Esophagus muscularis mucosa (tissue), 4 donors: Measurements from ENCODE around the gene CNGA3. TPM values are rescaled to one million over a fixed set of nuclear protein-coding genes. Genes with fewer than 3 reads are reported as not detected.
A peak's percentile ranks its signal among the peaks of the same experiment; 100 is the strongest.

Experiments
- DNase-seq: peaks from one replicate; pipeline ENCODE4 v3.0.0-alpha.2; 2017; ENCODE audit errors: extremely low spot score
- H3K27ac ChIP-seq, 4 donors: fragments of 200-600 bp; sonication (generic); replicated peaks in 1 of 4; 1 replicate in 3 of 4; 2 replicates in 1 of 4; pipeline ENCODE4 v1.5.1; 2016 to 2019; ENCODE audit warnings: mild to moderate bottlenecking in 1 of 4
- H3K27me3 ChIP-seq, 4 donors: fragments of 200-600 bp; sonication (generic); one replicate each; pipeline versions ENCODE4 v1.5.1 to v1.6.0; 2016 to 2019
- H3K36me3 ChIP-seq, 4 donors: fragments of 200-600 bp; sonication (generic); one replicate each; pipeline ENCODE4 v1.5.1; 2016 to 2019
- H3K4me1 ChIP-seq, 4 donors: fragments of 200-600 bp; sonication (generic); one replicate each; pipeline ENCODE4 v1.5.1; 2016 to 2019
- H3K4me3 ChIP-seq, 4 donors: fragments of 200-600 bp; sonication (generic); 1 replicate in 2 of 4; 2 replicates in 2 of 4; pipeline ENCODE4 v1.5.1; 2016 to 2019; ENCODE audit warnings: mild to moderate bottlenecking in 4 of 4, moderate library complexity in 1 of 4
- H3K9me3 ChIP-seq, 4 donors: fragments of 200-600 bp; sonication (generic); 1 replicate in 3 of 4; 2 replicates in 1 of 4; pipeline ENCODE4 v1.5.1; 2016 to 2019
- EP300 ChIP-seq: sonication (generic); formaldehyde crosslinking; IDR thresholded peaks from one replicate; pipeline ENCODE4 v1.6.1; 2017; ENCODE audit warnings: antibody characterized with exemption
- POLR2A ChIP-seq: fragments of 450-650 bp; IDR thresholded peaks from one replicate; pipeline ENCODE4 v1.6.1; 2017; ENCODE audit warnings: antibody characterized with exemption, moderate library complexity, mild to moderate bottlenecking, low read depth
- POLR2AphosphoS5 ChIP-seq, 2 donors: sonication (generic); formaldehyde crosslinking; IDR thresholded peaks; one replicate each; pipeline ENCODE4 v1.6.1; 2017; ENCODE audit warnings: antibody characterized with exemption in 2 of 2
- WGBS: methylation state at CpG from one replicate; pipeline ENCODE4 v1.1.5; 2018; 5-methylcytosine and 5-hydroxymethylcytosine counted together
- intact Hi-C: fragments of 100-400 bp; cut with DNase I; formaldehyde crosslinking; loops from one replicate; pipeline ENCODE4 v1.15.1; 2023
- total RNA-seq, 4 donors: library from RNA; depleted of rRNA; stranded (reverse); fragments of >200 nt; gene quantifications; one replicate each; pipeline versions ENCODE4 v1.1.0 to v1.2.1, GENCODE V29; 2016
- TF ChIP-seq, protein P1 (sequence below), 3 experiments: fragments of 200-600 bp in 2 of 3; fragments of 450-650 bp in 1 of 3; sonication (generic) in 2 of 3; IDR thresholded peaks; one replicate each; pipeline ENCODE4 v1.5.1; 2017 to 2019; ENCODE audit warnings: antibody characterized with exemption in 3 of 3, mild to moderate bottlenecking in 2 of 3, moderate library complexity in 1 of 3

Gene CNGA3
- total RNA-seq, 4 donors from 2014 or later: 2.5 to 13.7 (median 6.6) TPM

DNA sequence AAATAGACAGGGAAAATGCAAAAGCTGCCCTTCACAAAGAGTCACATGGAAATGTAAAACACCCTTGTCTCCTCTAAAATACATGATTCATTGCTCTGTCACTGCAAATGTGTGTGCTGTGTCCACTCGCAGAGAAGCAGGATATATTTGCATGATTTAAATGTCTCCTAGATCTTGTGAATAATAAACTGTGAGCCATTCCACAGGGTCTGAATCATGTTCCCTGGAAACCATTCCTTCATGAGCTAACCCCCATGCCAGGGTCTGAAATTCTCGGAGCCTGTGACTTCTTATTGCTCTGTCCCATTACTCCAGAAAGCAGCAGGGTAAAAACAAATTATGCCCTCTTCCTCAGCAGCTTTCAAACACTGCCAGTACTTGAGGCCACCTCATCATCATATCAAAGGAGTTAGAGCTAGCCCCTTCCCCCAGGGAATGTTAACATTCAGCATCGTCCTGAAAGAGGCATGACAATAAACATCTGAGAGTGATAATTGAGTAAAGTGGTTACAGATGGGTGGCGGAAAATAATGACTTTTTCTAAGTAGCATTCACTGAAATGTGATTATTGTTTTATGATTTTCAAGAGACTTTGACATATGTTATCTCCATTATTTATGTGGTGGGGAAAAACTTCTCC, 11.7 kb upstream of the CNGA3 start:
- H3K27me3 ChIP-seq: peaks cover 0 to 2% (median 0%) of the 10 kb centered on the region in 4 donors
- H3K27ac ChIP-seq: no peak overlapping the region
- no peaks in the 10 kb centered on the region for H3K9me3 ChIP-seq
- WGBS: 22% methylated on average over 4 of the region's 4 CpGs
- no peaks in the 10 kb centered on the region for H3K36me3 ChIP-seq
- no peak for DNase-seq
- peaks cover 0 to 12% (median 3%) of the 10 kb centered on the region in 4 donors for H3K4me1 ChIP-seq
- intact Hi-C loops: no loop called here
- TF ChIP-seq POLR2A (no peak), POLR2AphosphoS5 (IDR thresholded peaks at IDR 0.05) (no peak), EP300 (no peak)
- TF ChIP-seq, protein P1, sequence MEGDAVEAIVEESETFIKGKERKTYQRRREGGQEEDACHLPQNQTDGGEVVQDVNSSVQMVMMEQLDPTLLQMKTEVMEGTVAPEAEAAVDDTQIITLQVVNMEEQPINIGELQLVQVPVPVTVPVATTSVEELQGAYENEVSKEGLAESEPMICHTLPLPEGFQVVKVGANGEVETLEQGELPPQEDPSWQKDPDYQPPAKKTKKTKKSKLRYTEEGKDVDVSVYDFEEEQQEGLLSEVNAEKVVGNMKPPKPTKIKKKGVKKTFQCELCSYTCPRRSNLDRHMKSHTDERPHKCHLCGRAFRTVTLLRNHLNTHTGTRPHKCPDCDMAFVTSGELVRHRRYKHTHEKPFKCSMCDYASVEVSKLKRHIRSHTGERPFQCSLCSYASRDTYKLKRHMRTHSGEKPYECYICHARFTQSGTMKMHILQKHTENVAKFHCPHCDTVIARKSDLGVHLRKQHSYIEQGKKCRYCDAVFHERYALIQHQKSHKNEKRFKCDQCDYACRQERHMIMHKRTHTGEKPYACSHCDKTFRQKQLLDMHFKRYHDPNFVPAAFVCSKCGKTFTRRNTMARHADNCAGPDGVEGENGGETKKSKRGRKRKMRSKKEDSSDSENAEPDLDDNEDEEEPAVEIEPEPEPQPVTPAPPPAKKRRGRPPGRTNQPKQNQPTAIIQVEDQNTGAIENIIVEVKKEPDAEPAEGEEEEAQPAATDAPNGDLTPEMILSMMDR (IDR thresholded peaks at IDR 0.05): no peak
- no peak overlapping the region for H3K4me3 ChIP-seq

DNA sequence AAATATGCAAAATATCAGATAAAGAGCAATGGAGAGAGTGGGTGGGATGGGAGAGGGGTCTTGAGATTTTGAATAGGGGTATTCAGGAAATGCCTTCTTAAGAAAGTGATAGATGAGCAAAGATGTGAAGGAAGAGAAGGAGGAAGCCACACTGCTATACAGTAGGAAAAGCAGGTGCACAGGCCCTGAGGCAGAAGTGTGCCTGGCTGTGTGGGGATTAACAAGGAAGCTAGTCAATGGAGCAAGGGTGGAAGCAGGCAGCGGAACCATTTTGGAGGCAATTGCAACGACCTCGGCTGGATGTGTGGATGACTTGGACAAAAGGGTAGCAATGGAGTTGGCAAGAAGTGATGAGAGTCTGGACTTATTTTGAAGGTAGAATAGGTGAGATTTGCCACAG, 11.0 kb upstream of the CNGA3 start:
- H3K4me3 ChIP-seq: no peak overlapping the region
- no peaks in the 10 kb centered on the region for H3K9me3 ChIP-seq
- H3K27me3 ChIP-seq: peaks cover 0 to 5% (median 0%) of the 10 kb centered on the region in 4 donors
- WGBS: 88% methylated on average over 3 of the region's 3 CpGs
- peaks cover 0 to 12% (median 3%) of the 10 kb centered on the region in 4 donors for H3K4me1 ChIP-seq
- no peak for DNase-seq
- H3K27ac ChIP-seq: no peak overlapping the region
- TF ChIP-seq EP300 (no peak), POLR2AphosphoS5 (IDR thresholded peaks at IDR 0.05) (no peak), POLR2A (no peak)
- TF ChIP-seq, protein P1 (IDR thresholded peaks at IDR 0.05): no peak
- no peaks in the 10 kb centered on the region for H3K36me3 ChIP-seq
- intact Hi-C loops: no loop called here

DNA sequence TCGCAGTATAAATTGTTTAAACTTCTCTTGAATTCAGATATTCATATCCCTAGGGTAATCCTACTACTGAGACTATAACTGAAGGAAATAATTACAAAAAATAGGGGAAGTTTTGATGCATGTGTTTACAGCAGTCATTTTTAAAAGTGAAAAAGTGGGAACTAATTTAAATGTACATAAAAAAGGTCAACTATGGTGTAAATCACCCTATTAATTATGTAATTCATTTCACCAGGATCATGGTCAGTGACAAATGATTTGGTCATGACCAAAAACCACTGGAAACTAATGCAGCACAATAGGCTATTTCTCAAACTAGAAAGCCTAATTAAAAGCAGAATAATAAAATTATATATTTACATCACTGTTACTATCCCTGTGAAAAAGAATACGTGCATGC, 5.0 kb upstream of the CNGA3 start:
- H3K9me3 ChIP-seq: no peaks in the 10 kb centered on the region
- no peak for DNase-seq
- TF ChIP-seq POLR2A: no peak
- TF ChIP-seq EP300: no peak
- H3K4me3 ChIP-seq: no peak overlapping the region
- intact Hi-C loops: no loop called here
- H3K4me1 ChIP-seq: peaks cover 1 to 3% (median 2%) of the 10 kb centered on the region in 4 donors
- H3K27ac ChIP-seq: no peak overlapping the region
- no peaks in the 10 kb centered on the region for H3K36me3 ChIP-seq
- H3K27me3 ChIP-seq: peaks cover 0 to 30% (median 6%) of the 10 kb centered on the region in 4 donors
- WGBS: 91% methylated on average over 2 of the region's 2 CpGs

DNA sequence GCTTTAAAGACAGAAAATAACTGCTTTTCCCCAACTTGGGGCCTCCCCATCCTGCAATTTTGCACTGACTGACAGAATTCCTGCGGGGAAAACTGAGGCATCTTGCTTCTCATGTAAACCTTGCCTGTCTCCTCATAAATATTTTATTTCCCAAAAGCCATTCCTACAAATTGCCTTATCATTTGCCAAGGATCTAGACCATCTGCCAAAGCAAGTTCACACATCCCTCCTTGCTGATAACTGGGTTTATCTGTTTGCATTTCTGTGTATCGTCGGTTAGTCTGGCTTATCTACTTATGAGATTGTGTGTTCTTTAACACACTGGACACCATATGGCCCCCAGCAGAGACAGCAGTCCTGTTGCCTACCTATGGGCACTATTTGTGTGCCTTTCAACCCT, 3.0 kb upstream of the CNGA3 start:
- Histone ChIP-seq H3K27me3 (peaks cover 10 to 50% (median 23%) of the 10 kb centered on the region in 4 donors), H3K4me3 (no peak overlapping the region), H3K4me1 (peaks cover 9 to 24% (median 17%) of the 10 kb centered on the region in 4 donors), H3K27ac (no peak overlapping the region), H3K9me3 (no peaks in the 10 kb centered on the region), H3K36me3 (no peaks in the 10 kb centered on the region)
- TF ChIP-seq EP300: no peak
- TF ChIP-seq, protein P1 (IDR thresholded peaks at IDR 0.05): no peak
- no peak for TF ChIP-seq POLR2AphosphoS5 (IDR thresholded peaks at IDR 0.05)
- no peak for TF ChIP-seq POLR2A
- 79% methylated on average over 3 of the region's 3 CpGs for WGBS
- intact Hi-C loops: no loop called here
- no peak for DNase-seq

DNA sequence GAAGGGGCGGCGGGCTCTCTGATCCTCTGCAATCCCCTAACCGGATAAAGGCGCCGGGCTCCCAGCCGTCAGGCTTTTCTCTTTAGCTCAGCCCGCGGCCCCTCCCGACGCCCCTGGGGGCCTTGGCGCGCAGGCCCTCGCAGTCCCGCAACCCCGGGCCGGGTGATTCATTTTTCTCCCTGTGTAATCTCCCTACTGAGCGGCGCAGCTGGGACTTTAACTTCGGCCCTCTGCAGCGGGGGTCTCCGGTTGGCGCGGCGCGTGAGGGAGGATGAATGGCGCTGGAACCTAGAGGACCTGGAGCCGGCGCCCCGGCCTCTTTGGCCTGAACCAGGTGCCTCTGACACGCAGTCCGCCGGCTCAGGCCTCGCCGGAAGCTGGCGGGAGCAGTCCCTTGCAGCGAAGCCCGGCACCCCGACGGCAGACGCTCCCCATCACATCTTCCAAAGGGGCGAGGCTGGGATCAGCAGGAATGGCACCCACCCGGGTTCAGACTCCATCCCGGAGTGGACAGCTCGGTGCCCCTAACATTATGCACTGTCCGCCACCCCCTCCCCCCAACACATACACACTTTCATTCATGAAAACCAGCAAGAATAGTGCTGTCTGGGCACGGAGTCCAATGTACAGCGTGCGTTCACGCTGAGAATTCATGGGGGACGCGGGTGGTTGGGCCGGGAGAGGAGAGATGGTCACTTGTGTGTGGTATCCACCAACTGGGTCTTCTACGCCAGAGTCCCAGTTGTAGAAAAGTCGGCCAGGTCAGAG, 1.2 kb downstream of the CNGA3 start:
- H3K27me3 ChIP-seq: peaks cover 13 to 68% (median 27%) of the 10 kb centered on the region in 4 donors
- intact Hi-C loops: no loop called here
- DNase-seq: peak; percentile 53

More for the DNA sequence above, 1.2 kb downstream of the CNGA3 start:
- Histone ChIP-seq H3K36me3 (no peaks in the 10 kb centered on the region), H3K4me1 (peaks cover 9 to 25% (median 17%) of the 10 kb centered on the region in 4 donors), H3K4me3 (peak overlapping the region; percentile 36 to 50 (median 40)), H3K9me3 (no peaks in the 10 kb centered on the region), H3K27ac (no peak overlapping the region)
- TF ChIP-seq EP300 (no peak), POLR2AphosphoS5 (IDR thresholded peaks at IDR 0.05) (no peak), POLR2A (no peak)
- TF ChIP-seq, protein P1 (IDR thresholded peaks at IDR 0.05): no peak
- 8% methylated on average over 32 of the region's 54 CpGs for WGBS
